Stimulated activated CD4-positive, alpha-beta T cell treated with anti-CD3 and anti-CD28 coated beads, Interleukin-1b, Interleukin-23, amount 100 ng/mL, for 48 hours (primary cell): ENCODE measurements around the gene GAL3ST3.
"Not testable (repeated sequence)": the region's sequence is repeated elsewhere in the genome, so short reads cannot be mapped to it uniquely, and the experiment has no call there.

Source experiments
- DNase-seq: peaks from one replicate; pipeline ENCODE4 v3.0.0-alpha.2; 2020

GAL3ST3 gene

GRCh38 chr11:66012371-66012945, 36.5 kb downstream of the GAL3ST3 start:
- no peak for DNase-seq

- DNase-seq: no peak
These were observed 37.1 kb downstream of the GAL3ST3 start, which contains the start of gene CST6 for GRCh38 chr11:66011785-66012303. Gene CST6, plus strand, starts transcription at chr11:66012008. Its CDS starts 37 bp downstream, at chr11:66012045.

- DNase-seq: no peak
These were observed 37.6 kb downstream of the GAL3ST3 start for GRCh38 chr11:66011239-66011784.

GRCh38 chr11:66010036-66010435, 38.9 kb downstream of the GAL3ST3 start:
- DNase-seq: not testable (repeated sequence)

GRCh38 chr11:66008468-66009101, 40.4 kb downstream of the GAL3ST3 start:
- no peak for DNase-seq

GRCh38 chr11:66008095-66008467, 40.9 kb downstream of the GAL3ST3 start:
- DNase-seq: no peak

GRCh38 chr11:66007201-66007634, 41.7 kb downstream of the GAL3ST3 start:
- no peak for DNase-seq

GRCh38 chr11:66006891-66007176, 42.1 kb downstream of the GAL3ST3 start:
- no peak for DNase-seq

GRCh38 chr11:66006134-66006890, 42.6 kb downstream of the GAL3ST3 start:
- no peak for DNase-seq

GRCh38 chr11:66004186-66004585, 44.8 kb downstream of the GAL3ST3 start:
- DNase-seq: no peak

GRCh38 chr11:66003291-66003690, 45.7 kb downstream of the GAL3ST3 start:
- DNase-seq: no peak

GRCh38 chr11:66002648-66003225, 46.2 kb downstream of the GAL3ST3 start:
- DNase-seq: no peak

GRCh38 chr11:66001942-66002647, 46.9 kb downstream of the GAL3ST3 start, which contains the start of the genes BANF1 and EIF1AD:
Gene BANF1, plus strand, starts transcription at chr11:66002503. Its CDS starts 748 bp downstream, at chr11:66003251.
Gene EIF1AD, minus strand, starts transcription at chr11:66002157. Its CDS starts 1,768 bp downstream, at chr11:66000389.
- peak; percentile 96 for DNase-seq

GRCh38 chr11:65997286-65997685, 51.7 kb downstream of the GAL3ST3 start:
- DNase-seq: no peak

- no peak for DNase-seq
These were observed 56.9 kb downstream of the GAL3ST3 start for GRCh38 chr11:65992056-65992455.
